ENCODE measurements around the gene CPTP.

- no peak for TF ChIP-seq CTCF (IDR thresholded peaks at IDR 0.05)
- TF ChIP-seq POLR2A (IDR thresholded peaks at IDR 0.05; ENCODE audit: low read depth) = no peak
- no peak for TF ChIP-seq EP300 (IDR thresholded peaks at IDR 0.05)
Measured at GRCh38 chr1:1304331-1305299, 20.0 kb upstream of the CPTP start.

All from esophagus muscularis mucosa (tissue), 4 donors.